ENCODE data around the gene LMAN2.

GRCh38 chr5:177357146-177357458, 5.6 kb upstream of the LMAN2 start:
- TF ChIP-seq, protein P1, sequence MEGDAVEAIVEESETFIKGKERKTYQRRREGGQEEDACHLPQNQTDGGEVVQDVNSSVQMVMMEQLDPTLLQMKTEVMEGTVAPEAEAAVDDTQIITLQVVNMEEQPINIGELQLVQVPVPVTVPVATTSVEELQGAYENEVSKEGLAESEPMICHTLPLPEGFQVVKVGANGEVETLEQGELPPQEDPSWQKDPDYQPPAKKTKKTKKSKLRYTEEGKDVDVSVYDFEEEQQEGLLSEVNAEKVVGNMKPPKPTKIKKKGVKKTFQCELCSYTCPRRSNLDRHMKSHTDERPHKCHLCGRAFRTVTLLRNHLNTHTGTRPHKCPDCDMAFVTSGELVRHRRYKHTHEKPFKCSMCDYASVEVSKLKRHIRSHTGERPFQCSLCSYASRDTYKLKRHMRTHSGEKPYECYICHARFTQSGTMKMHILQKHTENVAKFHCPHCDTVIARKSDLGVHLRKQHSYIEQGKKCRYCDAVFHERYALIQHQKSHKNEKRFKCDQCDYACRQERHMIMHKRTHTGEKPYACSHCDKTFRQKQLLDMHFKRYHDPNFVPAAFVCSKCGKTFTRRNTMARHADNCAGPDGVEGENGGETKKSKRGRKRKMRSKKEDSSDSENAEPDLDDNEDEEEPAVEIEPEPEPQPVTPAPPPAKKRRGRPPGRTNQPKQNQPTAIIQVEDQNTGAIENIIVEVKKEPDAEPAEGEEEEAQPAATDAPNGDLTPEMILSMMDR (IDR thresholded peaks at IDR 0.05 in 8 of 11, conservative IDR thresholded peaks at IDR 0.05 in 3 of 11), result no peak
- TF ChIP-seq POLR2A (IDR thresholded peaks at IDR 0.05), result no peak
